ENCODE measurements around the gene USP13.

USP13 gene

DNA sequence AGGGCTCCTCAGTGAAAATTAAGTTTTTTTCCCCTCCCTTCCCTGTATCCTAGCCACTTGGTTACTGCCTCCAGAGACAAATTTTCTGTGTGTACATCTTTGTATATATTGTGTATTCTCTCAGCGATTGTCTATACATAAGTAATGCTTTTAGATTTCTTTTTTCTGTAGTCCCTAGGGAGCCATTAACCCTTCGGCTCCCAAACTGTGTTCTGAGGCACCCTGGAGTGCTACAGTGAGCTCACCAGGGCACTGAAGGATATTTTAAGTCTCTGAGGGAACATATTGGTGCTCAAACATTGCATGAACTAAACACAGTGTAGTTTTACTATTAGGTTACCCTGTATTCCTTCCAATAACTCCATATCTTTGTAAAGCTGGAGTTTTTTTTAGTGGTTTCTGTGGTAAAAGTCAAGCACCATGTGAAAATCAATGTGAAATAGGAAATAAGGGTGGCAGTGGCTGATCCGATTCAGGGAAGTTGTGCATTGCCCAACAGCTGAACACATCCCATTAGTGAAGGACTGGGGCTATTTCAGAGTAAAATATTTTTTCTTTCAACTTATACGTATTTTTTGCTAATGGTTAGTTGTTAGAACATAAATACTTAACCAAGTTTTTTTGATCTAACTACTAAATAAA lies 43.0 kb downstream of the USP13 start:
- DNase-seq (ENCODE audit: low read depth in 2 of 3, low spot score in 2 of 3) = no peak

- DNase-seq (ENCODE audit: low read depth in 2 of 3, low spot score in 2 of 3) = no peak
Measured at GRCh38 chr3:179697736-179698332, 45.0 kb downstream of the USP13 start.

GRCh38 chr3:179700716-179701115 lies 47.9 kb downstream of the USP13 start:
- no peak for DNase-seq (ENCODE audit: low read depth in 2 of 3, low spot score in 2 of 3)

DNA sequence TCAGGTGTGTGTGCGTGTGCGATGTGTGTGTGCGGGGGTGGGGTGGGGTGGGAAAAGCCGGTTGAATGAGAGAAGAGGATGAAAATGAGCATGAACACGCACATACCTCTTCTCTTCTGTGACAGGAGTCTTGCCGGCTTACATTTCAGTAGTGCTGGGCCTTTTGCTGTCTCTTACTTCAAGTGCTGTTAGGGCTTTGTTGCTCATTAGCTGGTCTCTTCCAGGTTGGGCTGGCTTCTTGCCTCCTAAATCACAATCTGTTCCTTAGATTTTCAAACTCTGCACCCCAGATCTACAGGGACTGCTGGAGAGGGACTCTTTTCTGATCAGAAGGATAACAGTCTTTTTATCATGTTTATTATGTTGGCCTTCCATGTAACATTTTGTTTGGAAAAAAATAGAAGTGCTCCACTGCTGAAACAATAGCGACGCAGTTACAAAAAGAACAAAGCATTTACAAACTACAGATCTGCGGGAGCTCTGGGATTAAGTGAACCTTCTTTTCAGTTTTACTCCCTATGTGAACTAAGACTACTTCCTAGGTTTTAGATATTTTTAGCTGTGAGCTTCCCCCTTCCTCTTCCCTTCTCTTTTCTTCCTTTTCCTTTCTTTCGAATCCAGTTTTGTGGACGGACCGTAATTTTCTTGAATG lies 48.5 kb downstream of the USP13 start:
- DNase-seq (ENCODE audit: low read depth in 2 of 3, low spot score in 2 of 3) = no peak

- DNase-seq (ENCODE audit: low read depth in 2 of 3, low spot score in 2 of 3) = no peak
Measured at GRCh38 chr3:179702271-179702947, 49.6 kb downstream of the USP13 start.

- DNase-seq (ENCODE audit: low read depth in 2 of 3, low spot score in 2 of 3) = no peak
Measured at GRCh38 chr3:179703816-179704215, 51.0 kb downstream of the USP13 start.

GRCh38 chr3:179706233-179706632 lies 53.4 kb downstream of the USP13 start:
- no peak for DNase-seq (ENCODE audit: low read depth in 2 of 3, low spot score in 2 of 3)

GRCh38 chr3:179710079-179710478 lies 57.2 kb downstream of the USP13 start:
- no peak for DNase-seq (ENCODE audit: low read depth in 2 of 3, low spot score in 2 of 3)

- DNase-seq (ENCODE audit: low read depth in 2 of 3, low spot score in 2 of 3) = no peak
Measured at GRCh38 chr3:179713643-179714090, 60.8 kb downstream of the USP13 start.

- no peak for DNase-seq (ENCODE audit: low read depth in 2 of 3, low spot score in 2 of 3)
Measured at GRCh38 chr3:179715582-179715981, 62.7 kb downstream of the USP13 start.

GRCh38 chr3:179716226-179716625 lies 63.4 kb downstream of the USP13 start:
- no peak for DNase-seq (ENCODE audit: low read depth in 2 of 3, low spot score in 2 of 3)

DNA sequence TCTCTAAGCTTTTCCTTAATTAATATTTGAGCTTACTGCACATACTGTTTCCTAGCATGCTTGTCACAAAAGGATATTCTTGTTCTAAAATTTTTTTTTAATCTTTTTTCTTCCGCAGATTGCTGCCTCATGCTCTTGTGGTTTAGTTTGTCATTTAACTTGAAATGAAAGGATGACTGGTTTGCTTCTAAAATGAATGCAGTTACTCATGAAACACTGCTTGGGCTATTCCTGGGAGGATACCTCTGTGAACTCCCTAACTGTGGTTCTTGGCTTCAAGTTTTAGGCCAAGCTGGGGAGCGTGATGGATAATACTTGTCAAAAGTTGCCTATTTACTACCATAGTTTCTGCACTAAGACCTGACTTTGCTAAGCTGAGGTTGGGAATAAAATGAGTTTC lies 64.0 kb downstream of the USP13 start:
- no peak for DNase-seq (ENCODE audit: low read depth in 2 of 3, low spot score in 2 of 3)

- no peak for DNase-seq (ENCODE audit: low read depth in 2 of 3, low spot score in 2 of 3)
Measured at GRCh38 chr3:179717219-179717618, 64.4 kb downstream of the USP13 start.

DNA sequence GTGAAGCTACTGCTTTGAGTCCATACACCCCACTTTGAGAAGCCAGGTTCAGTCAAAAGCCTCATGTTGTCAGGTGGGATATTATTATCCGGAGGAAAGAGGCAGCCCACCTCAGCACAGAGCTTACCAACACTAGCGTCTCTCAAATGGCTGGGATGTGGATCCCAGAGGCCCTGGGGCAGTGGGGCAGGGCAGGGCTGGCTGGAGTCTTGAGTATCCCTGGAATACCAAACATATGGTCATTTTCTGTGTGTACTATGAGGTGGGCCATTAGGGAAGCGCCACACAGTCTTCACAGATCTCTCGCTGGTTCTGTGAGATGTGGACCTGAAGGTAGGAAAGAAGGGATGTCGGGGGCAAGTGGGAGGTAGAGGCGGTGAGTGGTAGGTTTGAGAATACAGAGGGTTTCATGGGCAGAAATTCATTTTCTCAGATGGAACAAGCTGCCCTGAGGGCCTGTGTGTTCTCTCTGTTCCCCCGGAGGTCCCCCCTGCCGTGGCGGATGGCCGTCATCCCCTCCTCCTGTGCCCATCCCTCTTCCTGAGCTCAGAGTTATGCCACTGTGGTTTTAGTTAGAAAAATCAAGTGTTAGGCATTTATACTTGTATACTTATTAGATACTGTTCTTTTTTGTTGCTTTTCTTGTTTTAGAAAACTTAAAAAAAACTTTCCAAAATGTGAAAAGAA lies 66.4 kb downstream of the USP13 start:
- no peak for DNase-seq (ENCODE audit: low read depth in 2 of 3, low spot score in 2 of 3)

GRCh38 chr3:179720196-179720595 lies 67.4 kb downstream of the USP13 start:
- no peak for DNase-seq (ENCODE audit: low read depth in 2 of 3, low spot score in 2 of 3)

GRCh38 chr3:179723617-179724016 lies 70.8 kb downstream of the USP13 start:
- DNase-seq (ENCODE audit: low read depth in 2 of 3, low spot score in 2 of 3) = no peak

- no peak for DNase-seq (ENCODE audit: low read depth in 2 of 3, low spot score in 2 of 3)
Measured at GRCh38 chr3:179726075-179726699, 73.3 kb downstream of the USP13 start.

DNA sequence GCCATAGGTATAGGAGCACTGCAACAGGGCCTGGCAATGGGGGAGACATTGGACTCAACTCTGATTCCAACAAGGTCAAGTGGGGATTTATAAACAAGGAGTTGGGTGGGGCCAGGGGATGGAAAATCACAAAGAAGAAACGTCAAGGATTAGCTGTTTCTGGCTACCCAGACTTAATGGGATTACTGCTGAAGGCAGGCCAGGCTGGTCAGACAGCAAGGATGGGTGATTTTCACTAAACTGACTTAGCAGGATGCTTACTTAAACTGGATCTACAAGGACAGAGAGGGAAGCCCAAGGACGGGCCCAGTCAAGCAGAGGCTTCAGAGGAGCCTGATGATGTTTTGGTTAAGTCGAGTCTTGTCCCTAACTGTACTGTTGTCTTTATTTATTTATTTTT lies 76.2 kb downstream of the USP13 start:
- DNase-seq (ENCODE audit: low read depth in 2 of 3, low spot score in 2 of 3) = no peak

DNA sequence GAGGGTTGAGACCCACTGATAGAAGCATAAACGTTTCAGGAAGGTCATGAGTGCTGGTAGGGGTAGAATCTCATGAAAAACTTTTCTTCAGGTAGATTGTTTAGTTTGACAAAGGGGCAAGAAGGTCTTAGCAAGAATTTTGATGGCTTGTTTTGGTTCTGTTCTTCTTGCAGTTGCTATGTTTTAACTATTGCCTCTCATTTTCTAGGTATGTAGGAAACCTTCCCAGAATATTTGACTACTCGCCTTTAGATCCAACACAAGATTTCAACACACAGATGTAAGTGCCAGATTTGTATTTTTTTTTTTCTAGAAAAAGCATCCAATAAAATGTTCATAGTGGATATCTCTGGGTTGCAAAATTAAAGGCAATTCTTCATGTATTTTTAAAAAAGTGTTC lies 77.1 kb downstream of the USP13 start:
- no peak for DNase-seq (ENCODE audit: low read depth in 2 of 3, low spot score in 2 of 3)

DNA sequence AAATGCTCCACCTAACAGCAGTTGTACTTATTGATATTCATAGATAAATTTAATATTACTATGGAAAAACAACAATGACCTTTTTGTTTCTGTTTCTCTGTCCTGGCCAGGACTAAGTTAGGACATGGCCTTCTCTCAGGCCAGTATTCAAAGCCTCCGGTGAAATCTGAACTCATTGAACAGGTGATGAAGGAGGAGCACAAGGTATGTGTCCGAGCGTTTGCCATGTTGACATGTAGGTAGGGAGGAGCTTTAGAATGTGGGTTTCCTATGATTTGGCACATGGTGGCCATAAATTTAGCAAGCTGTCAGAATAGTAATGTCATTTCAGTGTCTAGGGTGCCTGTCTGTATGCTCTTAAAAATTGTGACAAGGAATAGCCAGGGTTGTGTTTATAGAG lies 77.7 kb downstream of the USP13 start:
- no peak for DNase-seq (ENCODE audit: low read depth in 2 of 3, low spot score in 2 of 3)

DNA sequence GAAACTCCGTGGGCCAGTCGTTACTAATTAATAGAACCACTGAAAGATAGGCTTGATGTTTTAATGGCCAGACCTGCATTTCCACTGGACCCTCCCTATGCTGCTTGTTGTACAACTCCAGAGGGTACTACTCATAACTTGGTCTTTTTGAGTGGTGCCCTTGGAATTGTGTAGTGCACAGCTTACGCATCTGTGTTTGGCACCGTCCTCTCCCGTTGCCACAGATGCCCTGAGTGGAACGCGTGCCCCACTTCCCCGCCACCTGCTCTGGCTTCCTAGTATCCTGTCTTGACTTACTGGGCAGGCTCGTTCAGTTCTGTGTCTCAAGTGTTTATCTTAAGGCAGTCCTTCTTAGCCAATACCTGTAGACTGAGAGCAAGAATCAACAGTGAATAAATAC lies 78.7 kb downstream of the USP13 start:
- DNase-seq (ENCODE audit: low read depth in 2 of 3, low spot score in 2 of 3) = no peak

Measured in activated CD8-positive, alpha-beta memory T cell treated with anti-CD3 and anti-CD28 coated beads for 48 hours (primary cell).